ENCODE measurements around the gene PLEKHA8. TPM values are rescaled to one million over a fixed set of nuclear protein-coding genes. Genes with fewer than 3 reads are reported as not detected.

Gene PLEKHA8
- total and polyA plus RNA-seq, 10 of the 15 experiments (the other 5 are each of a cell fraction or from before 2014, with no cell fraction given): 1.1 to 13.2 (median 5.7) TPM

DNA sequence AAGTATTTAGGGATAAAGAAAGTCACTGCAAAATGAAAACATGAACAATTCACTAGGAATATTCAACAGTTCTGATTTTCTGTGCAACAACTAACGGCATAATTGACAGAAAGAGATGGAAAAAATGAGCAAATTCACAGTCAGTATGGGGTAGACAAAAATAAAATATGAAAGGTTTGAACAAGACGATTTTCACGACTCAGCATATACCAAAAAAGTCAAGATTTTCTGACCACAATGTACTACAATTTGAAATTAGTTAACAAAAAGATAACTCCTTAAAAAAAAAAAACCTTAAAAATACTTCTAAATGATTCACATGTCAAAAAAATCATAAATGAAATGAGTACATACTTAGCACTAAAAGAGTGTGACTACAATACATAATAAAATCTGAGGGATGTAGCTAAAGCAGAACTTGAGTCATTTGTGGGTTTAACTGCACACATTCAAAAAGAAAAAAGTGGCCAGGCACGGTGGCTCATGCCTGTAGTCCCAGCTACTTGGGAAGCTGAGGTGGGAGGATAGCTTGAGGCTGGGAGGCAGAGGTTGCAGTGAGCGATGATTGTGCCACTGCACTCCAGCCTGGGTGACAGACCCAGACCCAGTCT, 84.0 kb downstream of the PLEKHA8 start:
- H3K9ac ChIP-seq (ENCODE audit: control insufficient read depth, insufficient read depth, low read length): no peak overlapping the region
- in situ Hi-C loops (cut with MboI): no loop called here
- no peaks in the 10 kb centered on the region for H3K27me3 ChIP-seq (replicated peaks in 1 of 2; ENCODE audit: control insufficient read depth in 2 of 2, insufficient read depth in 2 of 2, low read length in 1 of 2)
- H3K4me3 ChIP-seq: no peak overlapping the region
- H3K9me3 ChIP-seq (replicated peaks; ENCODE audit: control insufficient read depth, insufficient read depth, low read length): no peaks in the 10 kb centered on the region; the same call in 1 of the 3 replicates
- no peak overlapping the region for H3K4me2 ChIP-seq (ENCODE audit: control insufficient read depth, insufficient read depth)
- TF ChIP-seq GATAD2B (conservative IDR thresholded peaks at IDR 0.05; ENCODE audit: low read depth) (no peak), WRNIP1 (IDR thresholded peaks at IDR 0.05; ENCODE audit: borderline replicate concordance, low read depth, low read length) (no peak), RAD21 (IDR thresholded peaks at IDR 0.05; ENCODE audit: insufficient read depth, low read depth, low read length) (no peak), MEF2B (IDR thresholded peaks at IDR 0.05; ENCODE audit: partially characterized antibody, poor library complexity, severe bottlenecking) (no peak), ETV6 (conservative IDR thresholded peaks at IDR 0.05 in 1 of 2, IDR thresholded peaks at IDR 0.05 in 1 of 2; ENCODE audit: borderline replicate concordance in 1 of 2, low read depth in 1 of 2) (no peak)
- TF ChIP-seq, protein P1, sequence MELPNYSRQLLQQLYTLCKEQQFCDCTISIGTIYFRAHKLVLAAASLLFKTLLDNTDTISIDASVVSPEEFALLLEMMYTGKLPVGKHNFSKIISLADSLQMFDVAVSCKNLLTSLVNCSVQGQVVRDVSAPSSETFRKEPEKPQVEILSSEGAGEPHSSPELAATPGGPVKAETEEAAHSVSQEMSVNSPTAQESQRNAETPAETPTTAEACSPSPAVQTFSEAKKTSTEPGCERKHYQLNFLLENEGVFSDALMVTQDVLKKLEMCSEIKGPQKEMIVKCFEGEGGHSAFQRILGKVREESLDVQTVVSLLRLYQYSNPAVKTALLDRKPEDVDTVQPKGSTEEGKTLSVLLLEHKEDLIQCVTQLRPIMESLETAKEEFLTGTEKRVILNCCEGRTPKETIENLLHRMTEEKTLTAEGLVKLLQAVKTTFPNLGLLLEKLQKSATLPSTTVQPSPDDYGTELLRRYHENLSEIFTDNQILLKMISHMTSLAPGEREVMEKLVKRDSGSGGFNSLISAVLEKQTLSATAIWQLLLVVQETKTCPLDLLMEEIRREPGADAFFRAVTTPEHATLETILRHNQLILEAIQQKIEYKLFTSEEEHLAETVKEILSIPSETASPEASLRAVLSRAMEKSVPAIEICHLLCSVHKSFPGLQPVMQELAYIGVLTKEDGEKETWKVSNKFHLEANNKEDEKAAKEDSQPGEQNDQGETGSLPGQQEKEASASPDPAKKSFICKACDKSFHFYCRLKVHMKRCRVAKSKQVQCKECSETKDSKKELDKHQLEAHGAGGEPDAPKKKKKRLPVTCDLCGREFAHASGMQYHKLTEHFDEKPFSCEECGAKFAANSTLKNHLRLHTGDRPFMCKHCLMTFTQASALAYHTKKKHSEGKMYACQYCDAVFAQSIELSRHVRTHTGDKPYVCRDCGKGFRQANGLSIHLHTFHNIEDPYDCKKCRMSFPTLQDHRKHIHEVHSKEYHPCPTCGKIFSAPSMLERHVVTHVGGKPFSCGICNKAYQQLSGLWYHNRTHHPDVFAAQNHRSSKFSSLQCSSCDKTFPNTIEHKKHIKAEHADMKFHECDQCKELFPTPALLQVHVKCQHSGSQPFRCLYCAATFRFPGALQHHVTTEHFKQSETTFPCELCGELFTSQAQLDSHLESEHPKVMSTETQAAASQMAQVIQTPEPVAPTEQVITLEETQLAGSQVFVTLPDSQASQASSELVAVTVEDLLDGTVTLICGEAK (IDR thresholded peaks at IDR 0.05; ENCODE audit: borderline replicate concordance): no peak
- H4K20me1 ChIP-seq (ENCODE audit: control insufficient read depth, insufficient read depth): no peaks in the 10 kb centered on the region
- no peaks in the 10 kb centered on the region for H3K4me1 ChIP-seq (ENCODE audit: control insufficient read depth, insufficient read depth, low read length)
- no peak for DNase-seq (ENCODE audit: low read depth, low spot score)
- SMC1A ChIA-PET (ENCODE audit: uncharacterized antibody, unreplicated experiment): interaction anchor here (0.8 to 1.5 kb wide), 2 partner anchors 11 to 35 kb away, joined by 3 read pairs; no protein-coding TSS in a partner anchor
- H3K36me3 ChIP-seq (ENCODE audit: control insufficient read depth in 2 of 2, insufficient read depth in 2 of 2, low read length in 1 of 2): no peaks in the 10 kb centered on the region
- no TSS peak for BruUV-seq (replicated peaks)
- intact Hi-C loops (cut with micrococcal nuclease; ENCODE audit: unreplicated experiment): no loop called here
- POLR2A ChIA-PET: no interaction called here
- H2AFZ ChIP-seq (ENCODE audit: control insufficient read depth, low read depth, low read length): no peak overlapping the region
- 56% methylated on average over 5 of the region's 5 CpGs for WGBS (ENCODE audit: insufficient coverage, insufficient replicate concordance, low lambda C conversion rate, missing lambda C conversion rate)
- RAD21 ChIA-PET (ENCODE audit: unreplicated experiment): no interaction called here
- CTCF ChIA-PET: interaction anchor here (0.9 kb wide), 1 partner anchor 18 kb away, joined by 4 read pairs; no protein-coding TSS in a partner anchor
- ATAC-seq: no peak
- no peaks in the 10 kb centered on the region for H3K79me2 ChIP-seq (ENCODE audit: control insufficient read depth, insufficient read depth, low read length)
- FAIRE-seq: no peak
- H3K27ac ChIP-seq (ENCODE audit: control insufficient read depth, insufficient read depth): no peak overlapping the region
